ENCODE results near the gene PHETA1.

DNA sequence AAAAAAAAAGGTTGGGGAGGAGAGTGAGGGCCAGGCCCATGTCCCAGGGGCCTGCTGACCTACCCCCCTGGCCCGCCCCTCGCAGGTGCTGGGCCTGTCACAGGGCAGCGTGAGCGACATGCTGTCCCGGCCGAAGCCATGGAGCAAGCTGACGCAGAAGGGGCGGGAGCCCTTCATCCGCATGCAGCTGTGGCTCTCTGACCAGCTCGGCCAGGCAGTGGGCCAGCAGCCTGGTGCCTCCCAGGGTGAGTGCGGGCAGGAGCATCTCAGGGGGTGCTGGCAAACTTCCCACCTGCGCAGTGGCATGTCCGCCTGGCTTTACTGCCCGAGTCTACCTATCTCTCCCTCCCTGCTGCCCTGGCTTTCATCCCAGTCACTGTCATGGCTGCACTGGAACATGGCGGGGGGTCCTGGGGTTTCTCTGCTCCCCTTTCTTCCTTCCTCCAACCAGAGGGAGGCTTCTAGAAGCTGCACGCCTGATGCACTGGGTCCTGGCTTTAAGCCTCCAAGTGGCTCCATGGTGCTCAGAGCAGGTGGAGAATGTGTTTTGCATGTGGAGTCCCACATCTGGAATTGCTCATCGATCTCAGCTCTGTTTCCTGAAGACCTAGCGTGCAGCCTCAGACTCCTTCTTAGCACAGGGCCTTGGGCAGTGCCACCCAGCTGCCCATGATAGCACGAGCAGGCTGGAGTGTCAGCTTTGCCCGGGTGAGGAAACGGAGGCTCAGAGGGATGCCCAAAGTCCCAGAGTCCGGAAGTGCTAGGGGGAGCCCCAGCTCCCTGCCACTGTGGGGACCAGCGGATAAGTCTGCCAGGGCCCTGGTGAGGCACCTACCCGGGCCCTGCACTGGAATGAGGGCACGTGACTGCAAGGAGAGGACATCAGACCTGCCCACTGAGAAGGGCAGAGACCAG lies 46.3 kb downstream of the PHETA1 start:
- TF ChIP-seq EZH2phosphoT487 (IDR thresholded peaks at IDR 0.05; ENCODE audit: insufficient read depth, low read depth) (no peak), EZH2 (IDR thresholded peaks at IDR 0.05; ENCODE audit: insufficient read depth, poor library complexity, severe bottlenecking) (no peak)

Measured in GM23248 (cell line).